Stimulated activated naive CD4-positive, alpha-beta T cell treated with Interleukin-2 at 50 U/mL for 16 hours (primary cell): Measurements from ENCODE around the gene RTL10.

Experiments used
- DNase-seq: peaks from one replicate; lab custom pipeline; 2025; lab: John Stamatoyannopoulos, UW

Gene RTL10, protein sequence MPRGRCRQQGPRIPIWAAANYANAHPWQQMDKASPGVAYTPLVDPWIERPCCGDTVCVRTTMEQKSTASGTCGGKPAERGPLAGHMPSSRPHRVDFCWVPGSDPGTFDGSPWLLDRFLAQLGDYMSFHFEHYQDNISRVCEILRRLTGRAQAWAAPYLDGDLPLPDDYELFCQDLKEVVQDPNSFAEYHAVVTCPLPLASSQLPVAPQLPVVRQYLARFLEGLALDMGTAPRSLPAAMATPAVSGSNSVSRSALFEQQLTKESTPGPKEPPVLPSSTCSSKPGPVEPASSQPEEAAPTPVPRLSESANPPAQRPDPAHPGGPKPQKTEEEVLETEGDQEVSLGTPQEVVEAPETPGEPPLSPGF

DNA sequence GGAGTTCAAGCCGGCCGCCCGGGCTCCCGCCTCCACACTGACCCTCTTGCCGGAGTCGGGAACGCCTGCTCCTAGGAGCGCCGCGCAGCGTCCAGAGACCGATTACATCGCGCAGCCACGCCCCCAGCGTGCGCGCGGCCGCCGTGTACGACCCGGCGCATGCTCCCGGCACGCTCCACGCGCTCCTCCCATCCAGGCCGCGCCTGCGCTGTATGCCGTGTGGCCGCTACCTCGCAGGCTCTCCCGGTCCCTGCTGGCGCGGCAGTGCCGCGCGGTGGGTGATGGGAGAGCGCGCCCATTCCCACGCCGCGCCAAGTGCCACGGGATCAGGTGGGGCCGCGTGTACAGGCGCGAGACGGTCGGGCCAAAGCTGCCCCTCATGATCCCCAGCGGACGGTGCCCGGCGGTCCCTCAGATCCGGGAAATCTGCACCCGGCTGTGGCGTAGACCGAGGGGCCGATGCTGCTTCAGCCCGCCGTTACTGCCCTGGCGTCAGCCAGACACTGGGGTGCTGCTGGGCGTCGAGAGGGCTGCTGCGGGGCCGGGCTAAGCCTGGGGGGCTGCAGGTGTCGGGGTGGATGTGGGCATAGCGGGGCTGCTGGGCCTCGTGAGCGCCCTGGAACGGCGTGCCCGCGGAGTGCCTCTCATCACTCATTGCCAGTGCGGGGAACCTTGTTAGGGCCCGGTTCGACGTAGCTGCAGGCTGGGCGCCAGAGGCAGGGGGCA is at the start of gene RTL10, which contains the start of gene GNB1L:
Gene RTL10, minus strand, starts transcription at position 97 of the 726 bp plus-strand sequence. CDS start 2,613 bp downstream, outside the sequence.
Gene GNB1L, minus strand, starts transcription at position 97 of the 726 bp plus-strand sequence. CDS start 33,519 bp downstream, outside the sequence.
- peak; percentile 93 for DNase-seq

DNA sequence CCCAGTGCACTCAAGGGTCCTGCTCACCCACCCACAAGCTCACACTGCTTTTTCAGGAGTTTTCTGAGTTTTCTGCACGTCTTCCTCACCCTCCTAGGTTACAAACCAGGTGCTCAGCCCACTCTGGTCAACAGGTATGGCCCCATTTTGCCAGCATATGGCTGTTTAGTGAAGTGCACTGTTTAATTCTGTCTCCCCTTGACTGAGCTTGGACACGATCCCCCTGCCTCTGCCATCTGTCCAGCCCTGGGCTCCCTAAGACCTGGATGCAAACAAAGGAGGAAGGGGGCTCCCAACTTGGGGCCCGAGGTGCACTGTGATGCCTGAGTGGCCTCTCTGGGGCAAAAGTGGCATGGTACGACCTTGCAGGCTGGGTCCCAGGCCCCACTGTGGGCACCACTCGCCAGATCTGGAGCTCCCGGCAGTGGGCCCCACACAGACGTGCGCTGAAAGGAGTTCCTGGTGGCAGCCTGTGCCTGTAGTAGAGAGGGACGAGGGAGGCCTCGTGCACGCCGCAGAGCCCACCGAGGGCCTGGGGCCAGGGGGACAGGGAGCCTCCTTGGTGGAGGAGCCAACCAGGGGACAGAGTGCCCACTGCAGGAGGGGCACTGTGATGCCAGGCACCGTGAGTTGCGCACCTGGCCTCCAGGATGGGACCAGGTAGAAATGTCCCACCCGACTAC is 49.6 kb upstream of the RTL10 start:
- no peak for DNase-seq

DNA sequence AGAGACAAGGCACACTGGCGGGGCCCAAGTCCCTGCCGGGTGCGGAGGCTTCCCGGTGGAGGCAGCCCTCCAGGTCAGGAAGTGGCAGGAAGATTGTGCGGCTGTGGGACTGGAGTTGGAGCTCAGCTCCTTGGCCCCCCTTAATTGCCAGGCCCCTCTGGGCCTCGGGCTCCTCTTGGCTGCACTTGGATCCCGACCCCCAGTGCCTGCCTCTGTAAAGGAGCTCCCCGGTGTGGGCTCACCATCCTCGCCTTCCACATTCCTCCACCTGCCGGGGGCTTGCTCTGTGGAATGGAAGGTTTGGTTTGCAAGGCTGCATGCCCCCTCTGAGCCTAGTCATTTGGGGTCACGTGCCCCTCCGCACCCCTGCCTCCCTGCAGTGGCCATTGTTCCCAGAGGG is 48.8 kb upstream of the RTL10 start:
- no peak for DNase-seq

DNA sequence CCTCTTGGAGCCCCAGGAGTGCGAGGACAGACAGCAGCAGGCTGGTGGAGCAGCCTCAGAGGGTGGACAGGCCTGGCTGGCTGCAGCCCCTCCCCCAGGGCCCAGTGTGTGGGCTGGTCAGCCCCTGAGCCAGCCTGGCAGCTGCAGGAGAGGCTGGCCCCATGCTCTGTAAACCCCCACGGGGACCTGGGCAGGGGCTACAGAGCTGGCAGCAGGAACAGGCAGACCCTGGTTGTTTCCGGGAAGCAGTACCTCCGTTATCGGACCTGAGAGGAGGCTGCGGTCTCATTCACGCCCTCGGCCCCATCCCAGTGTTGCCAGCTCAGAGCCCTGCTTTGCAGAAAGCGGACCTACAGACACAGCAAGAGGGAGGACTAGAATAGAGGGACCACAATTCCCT is 48.4 kb upstream of the RTL10 start:
- DNase-seq, result no peak

DNA sequence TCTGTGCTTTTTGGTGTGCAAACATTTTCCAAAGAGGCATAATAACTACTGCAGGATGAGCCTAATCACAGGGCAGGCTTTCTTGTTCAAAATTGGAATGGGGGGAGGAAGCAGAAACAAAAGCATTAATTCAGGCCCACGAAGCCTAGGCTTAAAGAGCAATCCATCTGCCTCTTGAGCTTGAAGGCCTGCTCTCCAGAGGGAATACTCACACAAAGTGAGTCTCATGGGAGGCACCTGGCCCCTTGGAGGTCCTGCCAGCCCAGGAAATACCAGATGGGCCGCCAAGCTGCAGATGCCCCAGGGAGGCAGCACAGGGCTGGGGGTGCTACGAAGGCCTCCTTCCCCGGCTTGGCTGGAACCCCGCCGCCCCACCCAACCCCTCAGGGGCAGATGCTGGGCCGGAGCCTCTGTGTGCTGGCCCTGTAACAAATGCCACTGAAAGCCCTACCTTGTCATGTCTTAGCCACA is 47.6 kb upstream of the RTL10 start:
- DNase-seq, result no peak

DNA sequence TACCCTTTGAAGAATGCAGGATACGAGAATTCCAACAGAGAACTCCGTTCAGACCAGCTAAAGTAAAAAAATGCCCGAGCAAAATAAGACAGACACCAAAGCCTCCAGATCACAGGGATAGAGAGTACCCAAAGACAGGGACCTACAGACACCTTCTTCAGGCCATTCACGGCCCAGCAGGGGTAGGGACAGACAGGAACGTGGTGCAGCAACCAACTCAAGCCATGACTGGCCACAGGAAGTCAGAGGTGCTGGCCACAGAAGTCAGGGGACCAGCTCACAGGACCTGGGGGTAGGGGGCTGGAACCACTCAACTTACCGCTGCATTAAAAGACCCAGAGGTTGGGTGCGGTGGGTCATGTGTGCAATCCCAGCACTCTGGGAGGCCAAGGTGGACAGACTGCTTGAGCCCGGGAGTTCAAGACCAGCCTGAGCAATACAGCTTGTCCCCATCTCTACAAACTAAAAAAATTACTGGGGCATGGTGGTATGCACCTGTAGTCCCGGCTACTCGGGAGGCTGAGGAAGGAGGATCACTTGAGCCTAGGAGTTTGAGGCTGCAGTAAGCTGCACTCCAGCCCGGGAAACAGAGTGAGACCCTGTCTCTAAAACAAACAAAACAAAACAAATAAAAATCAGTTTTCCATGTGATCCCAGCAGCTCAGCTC is 47.0 kb upstream of the RTL10 start:
- no peak for DNase-seq

DNA sequence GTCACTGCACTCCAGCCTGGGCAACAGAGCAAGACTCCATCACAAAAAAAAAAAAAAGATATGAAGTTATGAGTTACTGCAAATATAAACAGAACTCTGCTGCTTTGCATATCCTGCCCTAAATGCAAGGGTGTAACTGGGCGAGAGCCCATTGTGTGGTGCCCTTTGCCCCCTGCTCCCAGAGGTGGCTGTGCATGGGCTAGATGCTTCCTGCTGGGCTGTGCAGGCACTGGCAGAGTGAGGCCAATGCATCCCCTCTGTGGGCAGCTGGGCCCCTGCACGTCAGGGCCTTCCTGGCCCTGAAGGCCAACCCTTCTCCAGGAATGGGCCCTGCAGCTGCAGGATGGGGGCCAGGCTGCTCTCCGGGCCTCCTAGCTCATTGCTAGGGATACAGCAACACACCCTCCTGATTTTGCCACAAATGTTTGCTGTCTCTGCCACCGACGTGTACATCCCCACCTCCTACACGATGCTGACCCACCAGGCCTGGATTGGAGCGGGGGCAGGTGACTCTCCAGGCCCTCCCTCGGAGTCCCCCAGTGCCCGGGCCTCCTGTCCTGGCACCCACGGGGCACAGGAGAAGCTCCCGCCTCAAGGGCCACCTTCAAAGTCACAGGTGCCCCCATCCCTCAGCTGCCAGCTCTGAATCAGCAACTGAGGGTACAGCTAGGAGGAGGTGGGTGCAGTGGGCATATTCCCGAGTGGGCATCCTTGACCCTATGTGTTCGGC is 46.2 kb upstream of the RTL10 start:
- no peak for DNase-seq

DNA sequence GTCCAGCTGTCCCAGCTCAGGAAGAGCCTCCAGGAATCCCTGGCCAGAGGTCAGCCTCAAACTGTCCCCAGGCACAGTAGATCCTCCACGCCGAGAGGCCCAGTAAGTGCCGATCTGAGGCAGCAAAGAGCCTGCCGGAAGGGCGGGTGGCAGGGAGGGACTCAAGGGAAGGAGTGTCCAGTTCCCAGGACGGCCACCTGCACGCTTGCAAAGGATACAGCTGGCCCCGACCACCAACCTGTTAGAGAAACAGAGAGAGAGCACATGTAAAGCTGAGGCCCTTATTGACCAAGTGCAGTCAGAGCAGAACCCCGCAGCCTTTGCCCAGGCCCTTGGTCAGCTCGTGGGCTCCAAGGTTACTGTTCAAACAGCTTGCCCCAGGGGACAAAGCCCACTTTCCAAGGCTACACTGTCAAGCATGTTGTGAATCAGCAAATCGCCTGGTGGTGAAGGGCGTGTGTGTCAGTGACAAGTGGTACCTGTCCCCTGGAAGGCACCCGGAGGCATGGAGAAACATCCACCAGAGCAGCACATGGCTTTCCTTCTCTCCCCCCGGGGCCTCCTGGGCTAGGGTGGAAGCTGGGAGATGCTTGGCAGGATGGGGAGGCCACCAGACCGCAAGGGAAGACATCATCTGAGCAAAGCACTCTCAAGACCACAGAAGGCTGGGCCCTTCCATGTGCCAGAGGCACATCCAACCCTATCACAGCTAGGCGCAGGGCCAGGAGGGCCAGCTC is 44.3 kb upstream of the RTL10 start:
- no peak for DNase-seq

DNA sequence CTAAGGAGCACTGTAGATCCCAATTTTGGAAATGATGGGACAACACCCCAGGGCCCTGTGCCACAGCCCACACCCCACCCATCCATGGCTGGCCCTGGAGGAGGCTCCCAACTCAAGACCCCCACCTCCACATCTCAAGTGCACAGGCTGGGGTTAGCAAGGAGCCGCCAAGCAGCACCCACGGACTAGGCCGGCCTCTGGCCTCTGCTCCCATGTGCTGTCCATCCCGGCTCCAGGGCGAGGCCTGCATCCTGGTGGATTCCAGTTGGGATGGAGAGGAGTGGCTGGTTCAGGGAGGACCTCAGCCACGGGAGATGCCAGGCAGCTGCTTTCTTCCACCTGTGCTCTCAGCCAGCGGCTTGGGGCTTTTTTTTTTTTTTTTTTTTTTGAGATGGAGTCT is 43.5 kb upstream of the RTL10 start:
- no peak for DNase-seq

DNA sequence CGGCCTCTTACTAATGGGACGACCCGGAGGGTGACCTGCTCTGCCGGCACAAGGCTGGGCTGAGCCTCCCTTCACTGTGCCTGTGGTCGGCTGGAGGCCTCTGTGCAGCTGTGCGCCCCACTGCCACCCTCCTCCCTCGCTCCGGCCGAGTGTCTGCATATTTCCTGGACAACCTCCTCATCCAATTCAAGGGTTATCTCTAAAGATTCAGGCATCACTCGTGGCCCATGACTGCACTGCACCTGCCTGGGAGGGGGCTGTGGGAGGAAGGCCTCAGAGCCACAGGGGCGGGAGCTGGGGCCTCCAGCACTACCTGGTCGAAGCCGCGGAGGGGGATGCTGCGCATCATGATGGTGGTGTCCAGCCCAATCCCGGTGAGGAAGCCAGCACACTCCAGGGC is 43.1 kb upstream of the RTL10 start:
- DNase-seq, result no peak

DNA sequence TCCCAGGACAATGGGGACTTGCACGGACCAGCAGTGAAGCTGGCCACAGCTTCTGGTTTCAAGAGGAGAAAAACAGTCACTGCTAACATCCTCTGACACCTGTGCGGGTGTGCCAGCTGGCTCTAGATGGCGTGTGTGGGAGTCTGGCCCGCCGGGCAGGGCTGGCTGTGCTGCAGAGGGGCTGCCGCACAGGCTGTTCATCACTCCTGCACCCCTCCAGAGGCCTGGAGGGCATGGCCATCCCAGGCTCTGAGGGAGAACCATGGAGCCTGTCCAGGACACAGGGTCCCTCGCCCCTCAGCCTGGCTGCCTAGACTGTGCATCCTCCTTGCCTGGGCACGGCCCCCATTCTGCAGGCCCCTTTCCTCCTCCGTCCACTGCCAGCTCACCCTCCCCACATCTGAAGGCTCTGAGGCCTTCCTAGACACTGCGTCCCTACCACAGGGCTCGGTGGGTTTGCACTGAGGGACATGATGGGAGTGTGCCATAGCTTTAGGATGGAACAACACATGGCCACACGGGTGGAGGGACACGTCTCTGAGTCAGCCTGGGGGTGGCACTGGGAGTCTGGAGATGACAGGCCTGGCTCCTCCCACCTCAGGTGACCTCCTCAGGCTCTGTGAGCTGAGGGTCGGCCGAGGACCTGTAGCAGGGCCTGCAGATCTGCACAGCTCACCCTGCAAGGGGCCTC is 42.1 kb upstream of the RTL10 start:
- DNase-seq, result no peak

DNA sequence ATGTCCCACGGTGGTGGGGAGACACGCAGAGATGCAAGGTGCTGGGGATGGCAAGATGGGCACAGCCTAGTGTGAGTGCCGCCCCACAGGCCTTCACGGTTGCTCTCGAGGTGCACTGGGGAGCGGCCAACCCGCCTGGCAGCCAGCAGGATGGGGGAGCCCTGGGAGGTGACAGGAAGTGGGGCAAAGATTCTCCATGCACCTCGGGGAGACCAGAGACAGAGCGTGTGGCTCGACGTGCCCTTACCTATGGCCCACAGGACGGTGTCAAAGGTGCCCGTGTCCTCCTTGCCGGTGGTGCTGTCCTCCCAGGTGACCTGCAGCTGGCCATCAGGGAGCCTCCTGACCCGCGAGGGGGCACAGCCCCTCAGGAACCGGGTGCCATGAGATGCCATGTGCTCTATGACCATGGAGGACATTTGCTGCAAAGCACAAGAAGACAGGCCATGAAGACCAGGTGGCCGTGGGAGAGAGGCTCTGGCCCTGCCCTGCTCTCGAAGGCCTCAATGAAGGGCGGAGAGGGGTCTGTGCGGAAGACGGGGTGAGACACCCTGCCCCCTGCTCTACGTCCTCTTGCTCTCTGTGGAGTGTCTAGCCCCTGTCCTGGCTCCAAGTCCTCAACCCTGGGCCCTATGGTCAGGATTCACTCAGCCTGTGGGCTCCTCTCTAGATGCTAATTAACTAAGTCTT is 40.6 kb upstream of the RTL10 start:
- no peak for DNase-seq

DNA sequence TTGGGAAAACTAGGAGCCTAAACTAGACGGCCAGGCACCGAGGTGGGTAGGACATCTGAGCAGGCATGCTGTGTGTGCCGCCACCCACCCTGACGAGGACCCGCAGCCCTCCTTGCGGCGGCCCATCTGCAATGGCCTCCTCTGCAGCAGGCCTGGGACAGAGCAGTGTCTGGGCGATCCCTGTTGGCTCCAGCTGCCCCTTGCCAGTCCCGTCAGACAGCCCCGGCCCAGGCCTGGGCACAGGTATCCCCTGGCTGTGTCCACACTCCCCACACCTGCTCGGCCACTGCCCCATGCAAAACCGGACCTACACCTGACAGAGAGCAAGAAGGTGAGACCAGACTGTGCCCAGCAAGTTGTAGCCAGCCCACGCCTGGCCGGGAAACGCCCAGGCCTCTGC is 38.7 kb upstream of the RTL10 start:
- DNase-seq, result no peak

DNA sequence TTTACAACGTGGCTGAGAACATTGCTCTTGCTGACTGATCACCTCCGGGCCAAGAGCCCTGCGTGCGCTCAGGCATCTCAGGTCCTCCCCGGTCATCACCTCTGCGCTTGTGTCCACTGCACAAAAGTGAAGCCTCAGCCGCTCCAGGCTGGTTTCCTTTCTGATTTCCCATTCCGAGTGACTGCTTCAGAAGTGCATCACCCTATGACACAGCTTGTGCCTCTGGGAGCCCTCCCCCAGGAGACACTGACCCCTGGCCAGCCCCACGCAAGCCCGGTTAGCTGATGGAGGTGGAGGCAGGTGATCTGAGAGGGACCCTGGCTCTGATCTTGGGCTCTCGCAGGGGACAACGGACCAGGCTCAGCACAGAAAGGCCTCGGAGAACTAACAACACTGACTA is 38.3 kb upstream of the RTL10 start:
- no peak for DNase-seq

DNA sequence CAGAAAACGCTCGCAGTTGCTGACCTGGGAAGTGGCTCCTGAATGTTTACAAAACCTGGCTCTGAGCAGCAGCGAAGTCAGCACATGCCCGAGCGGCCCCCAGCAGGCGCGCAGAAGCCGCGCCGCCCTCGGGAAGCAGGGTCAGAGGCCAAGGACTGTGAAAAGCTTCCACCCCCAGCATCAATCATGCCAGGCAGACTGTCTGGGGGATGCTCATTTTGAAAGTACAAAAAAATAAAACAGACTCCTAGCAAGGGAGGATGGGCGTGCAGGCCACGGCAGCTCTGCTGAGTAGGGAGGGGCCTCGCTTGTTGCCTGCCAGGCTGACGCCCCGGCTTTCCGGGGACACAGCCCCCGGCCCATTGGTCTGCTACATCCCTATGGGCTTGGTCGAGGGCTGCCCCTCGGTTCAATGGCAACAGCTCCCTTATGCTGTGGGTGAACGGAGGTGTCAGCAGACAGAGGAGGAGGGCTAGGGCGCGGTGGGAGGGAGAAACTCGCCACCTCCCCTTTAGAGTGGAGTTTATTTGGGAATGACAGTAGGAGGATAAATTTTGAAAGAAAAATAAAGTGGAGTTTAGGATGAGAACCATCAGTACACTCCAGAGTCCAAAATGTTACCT is 37.7 kb upstream of the RTL10 start:
- DNase-seq, result peak; percentile 62

DNA sequence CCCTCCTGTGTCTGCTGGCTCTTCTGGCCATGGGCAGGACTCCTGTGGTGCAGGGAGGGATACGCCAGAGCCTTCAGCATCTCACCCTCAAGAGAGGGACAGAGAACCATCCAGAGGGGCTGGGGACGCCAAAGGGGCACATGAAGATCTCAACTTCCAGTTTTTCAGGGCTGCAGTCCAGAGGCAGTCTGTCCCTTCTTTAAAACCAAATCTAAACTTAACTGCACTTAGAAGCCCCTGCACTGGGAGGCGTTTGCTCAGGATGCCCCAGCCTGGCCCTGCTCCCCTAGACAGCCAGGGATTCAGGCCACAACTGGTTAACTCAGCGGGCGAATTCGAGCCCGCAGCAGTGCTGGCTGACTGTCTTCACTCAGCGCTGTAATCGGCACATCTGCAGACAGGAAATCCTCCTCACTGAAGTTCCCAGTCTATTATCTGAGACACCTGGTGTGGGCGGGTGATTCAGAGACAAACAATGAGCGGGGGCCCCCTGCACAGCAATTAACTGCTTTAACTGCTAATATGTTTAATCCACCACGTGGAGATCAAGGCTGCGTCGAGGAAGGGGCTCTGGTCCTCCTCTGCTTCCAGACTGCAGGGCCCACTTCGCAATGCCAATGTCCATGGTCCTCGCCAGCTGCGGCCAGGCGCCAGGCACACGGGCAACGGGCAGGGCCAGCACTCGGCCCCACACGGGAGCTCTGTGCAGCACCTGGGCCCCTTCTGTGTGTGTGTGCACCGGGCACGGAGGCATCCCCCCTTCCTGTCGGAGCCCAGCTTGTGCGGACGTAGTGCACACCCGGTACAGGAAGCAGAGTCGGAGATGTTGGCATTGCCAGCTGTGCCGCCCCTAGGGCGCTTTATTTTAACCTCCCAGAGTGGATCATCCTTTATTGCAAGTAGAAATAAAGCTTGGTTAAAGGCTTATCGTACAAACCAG is 36.9 kb upstream of the RTL10 start:
- peak; percentile 85 for DNase-seq

DNA sequence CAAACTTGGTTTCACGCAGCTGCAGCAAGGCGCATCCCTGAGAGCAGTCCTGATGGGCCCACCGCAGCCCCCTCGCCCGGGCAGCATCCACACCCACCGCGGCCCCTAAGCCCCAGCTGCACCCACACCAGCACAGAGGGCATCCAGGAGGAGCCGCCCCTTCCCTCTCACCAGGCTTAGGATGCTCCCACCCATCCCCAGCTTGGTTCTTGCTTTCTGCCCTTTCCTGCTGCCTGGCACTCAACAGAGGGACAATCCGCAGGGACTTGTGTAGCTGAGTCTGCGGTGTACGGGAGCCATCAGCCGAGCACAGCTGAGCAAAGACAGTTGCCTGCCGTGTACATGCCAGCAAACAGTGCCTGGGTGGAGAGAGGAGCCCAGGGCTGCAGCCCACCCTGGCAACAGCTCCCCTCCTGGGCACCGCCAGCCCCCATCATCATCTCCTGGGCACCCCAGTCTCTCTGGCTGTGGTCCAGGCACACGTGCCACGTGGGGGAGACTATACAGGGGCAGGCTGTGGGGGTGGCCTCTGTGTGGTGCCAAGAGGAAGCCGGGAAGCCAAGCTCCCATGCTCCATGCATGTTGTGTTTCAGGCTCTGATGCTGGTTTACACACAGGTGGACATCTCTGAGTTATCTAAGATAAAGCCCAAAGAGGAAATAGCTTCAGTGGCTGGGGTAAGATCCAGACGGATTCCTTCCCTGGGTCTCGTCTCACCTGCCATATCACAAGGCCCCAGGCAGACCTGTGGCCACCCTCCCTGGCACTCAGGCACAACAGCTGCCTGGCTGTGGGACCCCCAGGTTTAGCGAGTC is 36.0 kb upstream of the RTL10 start:
- no peak for DNase-seq
